HG02763 (cell line): Measurements from ENCODE around the gene SRPX.
A peak's percentile ranks its signal among the peaks of the same experiment; 100 is the strongest.

Experiments used
- ATAC-seq: cut with Tn5 transposase; IDR thresholded peaks from one replicate; pipeline ENCODE4 v1.9.1; 2021; ENCODE audit warnings: mild to moderate bottlenecking, moderate library complexity; ENCODE audit not compliant: unreplicated experiment

The SRPX gene

DNA sequence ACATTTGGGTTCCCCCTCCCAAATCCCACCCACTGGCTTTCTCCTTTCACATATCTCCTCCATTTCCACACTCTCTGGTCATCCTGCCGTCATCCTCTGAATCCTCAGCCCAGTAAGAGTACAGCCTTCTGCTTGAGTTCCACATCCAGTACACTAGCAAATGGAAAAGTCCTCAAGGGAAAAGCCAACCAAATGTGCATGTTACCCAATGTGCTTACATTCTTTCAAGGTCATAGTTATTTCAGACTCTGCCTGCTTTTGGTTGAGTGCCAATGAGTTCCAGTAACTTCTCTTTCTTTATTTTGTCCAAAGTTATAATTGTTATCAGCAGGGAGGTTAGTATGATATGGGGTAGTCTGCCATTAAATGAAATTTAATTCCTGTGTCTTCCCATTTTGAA is 78.1 kb downstream of the SRPX start:
- no peak for ATAC-seq

DNA sequence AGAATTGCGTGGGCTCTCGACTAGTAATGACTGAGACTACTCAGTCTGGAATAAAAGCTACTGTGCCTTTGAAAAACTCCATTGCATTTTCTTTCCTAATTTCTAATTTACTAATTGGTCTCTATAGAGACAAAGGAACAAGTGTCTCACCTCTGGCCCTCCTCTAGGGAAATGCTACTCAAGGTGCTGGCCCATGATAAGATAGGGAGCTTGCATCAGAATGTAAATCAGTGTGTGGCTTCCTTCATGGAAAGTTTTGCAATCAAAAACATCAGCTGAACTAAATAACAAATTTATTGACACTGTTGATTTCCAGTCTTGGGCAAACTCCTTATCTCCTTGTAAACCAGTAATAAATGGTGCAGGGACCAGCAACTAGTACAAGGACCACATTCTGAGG is 81.8 kb downstream of the SRPX start:
- ATAC-seq, result no peak

DNA sequence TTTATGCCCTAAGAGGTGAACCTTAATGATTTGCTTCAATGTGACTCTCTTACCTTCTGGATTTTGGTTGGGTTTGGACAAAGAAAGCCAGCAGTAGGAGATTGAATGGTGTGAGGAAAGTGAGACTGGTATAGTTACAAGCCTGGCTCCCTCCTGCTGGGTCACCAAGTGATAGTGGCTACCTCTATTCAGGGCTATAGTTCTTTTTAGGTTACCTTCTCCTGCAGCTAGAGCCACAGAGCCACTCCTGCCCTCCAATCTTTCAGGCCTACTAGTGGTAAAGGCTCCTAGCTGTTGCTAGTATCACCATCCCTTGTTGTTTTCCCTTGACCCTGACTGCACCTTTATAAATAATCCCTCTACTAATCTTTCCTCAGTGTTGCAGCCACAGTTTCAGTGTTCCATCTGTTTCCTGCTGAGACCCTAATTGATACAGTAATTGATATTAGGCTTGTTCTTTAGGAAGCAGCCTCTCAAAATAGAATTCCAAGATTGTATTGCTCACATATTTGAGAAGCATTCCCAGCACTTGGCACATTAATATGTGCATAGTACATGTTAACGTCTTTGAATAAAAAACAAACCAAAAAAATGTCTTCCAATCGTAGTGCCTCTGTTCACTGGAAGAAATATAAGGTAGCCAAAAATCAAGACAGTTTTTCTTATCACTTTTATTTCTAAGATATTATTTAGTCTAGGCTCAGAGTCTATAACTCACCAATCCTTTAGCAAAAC is 82.3 kb downstream of the SRPX start:
- ATAC-seq, result no peak

- ATAC-seq, result no peak
Measured at GRCh38 chrX:38129366-38129765, 91.3 kb downstream of the SRPX start.

DNA sequence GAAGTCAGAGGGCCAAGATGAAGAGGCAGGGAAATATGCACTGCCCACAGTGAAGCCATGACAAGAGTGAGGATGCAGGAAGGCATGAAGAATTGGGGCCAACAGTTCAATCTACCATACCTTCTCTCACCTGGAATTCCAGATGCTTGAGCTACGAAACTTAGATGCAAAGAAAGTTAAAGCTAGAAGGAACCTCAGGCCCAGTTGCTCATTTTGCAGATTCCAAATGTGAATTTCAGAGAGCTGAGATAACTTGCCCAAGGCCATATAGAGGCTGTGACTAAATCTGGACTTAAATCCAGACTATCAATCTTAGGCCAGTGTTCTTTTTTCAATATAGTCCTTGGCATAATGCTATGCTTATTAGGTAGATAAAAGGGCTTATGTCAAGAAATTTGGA is 92.7 kb downstream of the SRPX start:
- ATAC-seq, result no peak

DNA sequence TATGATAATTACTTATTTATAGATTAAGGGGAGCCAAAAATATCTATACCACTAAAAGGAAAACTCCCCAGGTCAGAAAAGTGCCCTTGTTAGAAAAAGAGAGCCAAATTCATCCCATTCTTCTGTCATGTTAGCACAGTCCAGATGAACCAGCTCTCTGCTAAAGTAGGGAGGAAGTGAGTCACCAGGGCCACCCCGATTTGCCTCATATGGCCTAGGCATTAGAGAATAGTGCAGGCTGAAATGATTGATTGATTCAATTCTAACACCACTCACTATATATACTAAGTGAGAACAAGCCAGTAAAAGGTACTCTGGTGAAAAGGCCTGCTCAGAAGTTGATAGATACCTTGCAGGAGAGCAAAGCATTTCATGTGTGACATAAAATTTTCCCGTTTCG is 94.5 kb downstream of the SRPX start:
- no peak for ATAC-seq

- no peak for ATAC-seq
Measured at GRCh38 chrX:38124000-38124399, 96.7 kb downstream of the SRPX start.

GRCh38 chrX:38117485-38117884 is 103.2 kb downstream of the SRPX start:
- no peak for ATAC-seq

DNA sequence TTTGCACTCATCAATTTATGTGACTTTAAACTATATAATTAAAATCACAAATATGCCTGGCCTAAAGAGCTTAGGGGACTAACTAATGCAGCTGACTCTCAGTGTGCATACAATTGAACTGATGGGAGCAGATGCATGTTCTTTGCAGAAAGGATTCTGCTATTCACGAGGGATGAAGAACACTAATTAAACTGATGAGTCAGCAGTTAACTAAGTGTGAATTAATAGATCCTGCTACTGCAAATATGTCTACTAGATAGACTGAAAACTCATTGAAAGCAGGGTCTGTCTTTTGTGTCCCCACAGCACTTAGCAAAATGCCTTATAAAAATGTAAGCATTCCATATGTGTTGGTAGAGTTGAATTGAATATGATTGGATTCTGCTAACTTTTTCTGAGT is 104.0 kb downstream of the SRPX start:
- ATAC-seq, result no peak

- peak; percentile 75 for ATAC-seq
Measured at GRCh38 chrX:38112566-38112965, 108.1 kb downstream of the SRPX start.

DNA sequence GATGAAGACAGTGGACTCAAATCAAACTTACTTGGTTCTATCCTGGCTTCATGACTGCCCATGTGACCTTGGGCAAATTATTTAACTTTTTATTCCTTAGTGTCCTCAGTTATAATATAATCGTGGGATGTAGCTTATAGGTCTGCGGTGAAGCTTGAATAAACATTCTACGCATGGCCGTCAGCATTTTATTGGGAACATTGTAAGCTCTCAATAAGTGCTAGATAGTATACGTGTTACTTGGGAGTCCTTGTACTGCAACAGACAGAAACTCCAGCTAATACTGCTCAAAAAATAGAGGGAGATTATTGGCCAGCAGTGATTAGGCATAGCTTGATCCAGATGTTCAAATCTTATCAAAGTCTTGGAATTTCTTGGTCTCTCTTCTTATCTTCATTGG is 109.5 kb downstream of the SRPX start:
- no peak for ATAC-seq

- no peak for ATAC-seq
Measured at GRCh38 chrX:38110231-38110630, 110.4 kb downstream of the SRPX start.

DNA sequence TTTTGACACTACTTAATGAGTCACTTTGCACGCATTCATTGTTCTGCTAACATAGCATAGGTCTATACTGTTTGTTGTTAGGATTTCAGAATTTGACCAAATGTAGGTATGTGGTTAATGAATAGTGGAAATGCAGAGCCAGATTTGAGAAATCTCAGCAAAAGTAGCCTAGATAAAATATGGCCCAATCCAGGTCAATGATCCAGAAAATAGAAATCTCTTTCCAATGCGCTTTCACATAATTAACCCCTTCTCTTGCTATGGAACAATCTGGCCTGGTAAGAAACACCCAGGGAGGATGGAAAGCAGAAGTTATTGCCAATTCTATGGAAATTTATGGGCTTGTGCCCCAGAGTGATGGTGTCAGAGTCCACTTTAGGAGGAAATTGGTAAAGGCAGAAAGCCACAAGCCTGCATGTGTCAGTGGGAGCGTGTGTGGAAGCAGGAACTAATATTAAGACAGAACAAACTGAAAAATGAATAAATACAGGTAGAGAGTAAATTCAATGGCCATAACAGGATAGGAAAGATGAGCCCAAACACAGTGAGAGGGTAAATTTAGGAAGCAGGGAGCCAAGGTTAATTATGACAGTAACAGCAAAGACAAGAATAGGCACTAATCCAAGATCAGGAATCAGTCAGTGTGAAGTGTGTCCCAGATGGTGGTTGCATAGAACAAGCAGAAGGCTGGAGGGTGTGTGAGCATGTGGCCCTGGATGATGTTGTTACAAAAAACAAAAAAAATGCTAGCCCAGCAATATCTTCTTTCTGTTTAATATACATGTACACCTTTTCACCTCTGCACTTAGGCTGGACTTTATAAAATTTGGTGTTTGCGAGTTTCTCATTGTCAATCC is 111.4 kb downstream of the SRPX start:
- no peak for ATAC-seq

GRCh38 chrX:38108364-38108763 is 112.3 kb downstream of the SRPX start:
- no peak for ATAC-seq

DNA sequence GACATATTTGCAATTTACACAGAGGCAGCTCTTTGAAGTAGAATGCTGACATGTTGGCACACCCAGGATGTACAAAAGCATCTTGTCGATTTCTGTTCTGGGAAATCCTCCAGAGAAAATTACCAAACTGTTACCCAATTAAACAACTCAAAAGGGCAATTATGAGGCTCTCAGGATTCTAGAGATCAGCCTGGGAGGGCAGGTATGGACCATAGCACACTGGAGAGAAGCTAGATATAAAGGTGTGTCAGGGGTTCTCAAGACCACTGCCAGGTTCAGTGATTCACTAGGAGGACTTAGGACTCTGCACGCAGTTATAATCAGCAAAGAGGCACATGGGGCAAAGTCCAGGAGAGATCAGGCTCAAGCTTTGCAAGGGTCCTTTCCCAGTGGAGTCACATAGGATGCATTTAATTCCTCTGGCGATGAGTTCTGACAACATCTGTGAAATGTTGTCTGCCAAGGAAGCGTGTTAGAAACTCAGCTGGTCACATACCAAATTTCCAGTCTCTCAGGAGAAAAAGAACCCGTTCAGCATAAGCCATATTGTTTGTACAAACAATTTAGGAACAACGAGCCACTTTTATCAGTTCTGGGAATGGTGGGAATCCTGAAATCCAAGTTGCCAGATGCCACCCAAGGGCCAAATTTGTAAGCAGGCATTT is 113.5 kb downstream of the SRPX start:
- no peak for ATAC-seq

- no peak for ATAC-seq
Measured at GRCh38 chrX:38105216-38105725, 115.4 kb downstream of the SRPX start.

DNA sequence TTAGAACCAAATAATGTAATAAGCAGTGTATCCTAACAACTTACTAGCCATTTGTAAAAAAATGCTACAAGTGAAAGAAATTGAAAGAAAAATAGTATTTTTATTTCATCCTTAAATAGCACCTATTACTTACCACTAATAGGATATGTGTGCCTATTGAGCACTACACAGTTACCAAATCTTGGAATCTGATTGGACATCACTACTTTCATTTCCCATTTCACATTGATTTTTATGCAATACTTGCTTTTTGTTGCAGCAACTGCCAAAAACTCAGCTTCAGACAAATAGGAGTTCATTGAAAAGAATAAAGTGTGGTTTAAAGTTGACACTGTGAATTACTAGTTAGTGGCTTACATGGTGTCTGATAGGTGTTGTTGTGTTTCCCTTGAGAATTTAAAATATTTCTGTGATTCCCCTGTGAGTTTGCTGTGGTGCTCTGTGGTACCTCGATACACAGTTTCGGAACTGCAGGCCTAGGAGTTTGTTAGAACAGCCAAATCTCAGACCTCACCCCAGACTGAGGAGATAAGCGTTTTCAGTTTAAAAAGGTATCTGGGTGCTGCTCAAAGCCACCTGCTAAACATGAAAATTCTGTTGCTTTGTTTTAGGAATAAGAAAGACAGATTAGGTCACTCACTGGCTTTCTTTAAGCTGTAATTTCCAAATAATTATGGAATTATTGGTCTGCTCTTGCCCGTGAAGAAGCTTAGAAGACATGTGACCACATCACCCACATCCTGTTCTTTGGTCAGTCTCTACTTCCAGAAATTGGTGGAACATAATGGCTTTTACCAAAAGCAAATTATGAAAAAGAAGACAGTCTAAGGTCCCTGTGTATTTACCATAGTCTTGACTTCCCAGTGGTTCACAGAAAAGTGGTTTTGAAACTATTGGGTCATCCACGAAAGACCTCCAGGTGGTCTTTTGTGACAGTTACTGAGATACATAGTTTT is 116.5 kb downstream of the SRPX start:
- ATAC-seq, result peak; percentile 75

DNA sequence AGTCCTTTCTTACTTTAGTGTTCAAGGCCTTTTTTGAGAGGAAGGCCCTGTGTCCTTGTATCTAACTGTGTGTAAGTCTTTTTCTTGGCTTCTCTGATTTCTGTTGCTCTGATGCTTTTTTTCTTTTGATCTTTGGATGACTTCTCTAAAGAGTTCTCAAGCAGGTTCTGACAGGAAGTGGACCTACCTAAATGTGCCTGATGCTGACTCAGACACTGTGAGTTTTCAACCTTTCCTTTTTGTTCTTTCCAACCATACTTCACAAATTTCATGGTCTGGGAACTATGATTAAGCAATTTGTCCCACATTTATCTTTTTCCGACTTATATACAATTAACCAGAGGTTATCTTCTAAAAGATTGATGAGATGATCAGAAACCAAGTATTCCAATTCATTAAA is 117.8 kb downstream of the SRPX start:
- no peak for ATAC-seq

DNA sequence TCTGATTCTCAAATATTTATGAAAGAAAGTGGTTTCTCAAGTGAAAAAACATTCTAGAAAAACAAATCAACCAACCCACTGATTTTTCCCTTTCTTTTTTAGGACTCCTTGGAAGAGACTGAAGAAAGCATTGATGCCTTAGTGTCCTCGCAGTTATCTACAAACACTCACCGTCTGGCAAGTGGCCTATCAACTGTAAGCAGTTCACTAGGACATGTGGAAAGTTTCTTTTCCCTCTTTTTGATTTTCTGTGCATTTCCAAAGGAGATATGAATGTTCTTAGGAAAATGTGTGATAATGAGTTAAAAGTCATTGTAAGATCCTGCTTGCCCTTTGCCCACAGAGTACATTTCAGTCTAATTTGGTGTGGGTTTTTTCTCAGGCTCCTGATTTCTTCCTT is 118.4 kb downstream of the SRPX start:
- no peak for ATAC-seq

DNA sequence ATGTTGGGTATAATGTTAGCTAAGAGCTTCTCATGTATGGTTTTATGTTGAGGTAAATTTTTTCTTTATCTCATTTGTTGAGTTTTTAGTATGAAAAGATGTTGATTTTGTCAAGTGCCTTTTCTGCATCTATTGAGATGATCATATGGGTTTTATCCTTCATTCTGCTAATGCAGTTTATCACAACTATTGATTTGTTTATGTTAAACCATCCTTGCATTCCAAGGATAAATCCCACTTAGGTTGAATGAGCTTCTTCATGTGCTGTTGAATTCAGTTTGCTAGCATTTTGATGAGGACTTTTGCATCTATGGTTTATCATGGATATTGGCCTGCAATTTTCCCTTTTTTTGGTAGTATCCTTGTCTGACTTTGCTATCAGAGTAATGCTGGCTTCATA is 121.0 kb downstream of the SRPX start:
- no peak for ATAC-seq
